Measurements from ENCODE around the gene ZNF792.
"Not testable (repeated sequence)": the region's sequence is repeated elsewhere in the genome, so short reads cannot be mapped to it uniquely, and the experiment has no call there.

The ZNF792 gene

GRCh38 chr19:34970185-34970780 is 6.3 kb upstream of the ZNF792 start:
- DNase-seq = not testable (repeated sequence)

GRCh38 chr19:34969721-34970120 is 5.7 kb upstream of the ZNF792 start:
- DNase-seq = no peak

- no peak for DNase-seq
These were observed 3.5 kb upstream of the ZNF792 start for GRCh38 chr19:34967551-34967950.

GRCh38 chr19:34965505-34965904 is 1.5 kb upstream of the ZNF792 start:
- DNase-seq = not testable (repeated sequence)

GRCh38 chr19:34964598-34964997 is 569 bp upstream of the ZNF792 start:
- no peak for DNase-seq

- peak; percentile 11 for DNase-seq
These were observed 1.1 kb downstream of the ZNF792 start for GRCh38 chr19:34962687-34963572.

- DNase-seq = no peak
These were observed 2.0 kb downstream of the ZNF792 start for GRCh38 chr19:34961775-34962686.

GRCh38 chr19:34960940-34961679 is 2.9 kb downstream of the ZNF792 start:
- DNase-seq = no peak

- no peak for DNase-seq
These were observed 3.8 kb downstream of the ZNF792 start for GRCh38 chr19:34960103-34960805.

- no peak for DNase-seq
These were observed 5.0 kb downstream of the ZNF792 start for GRCh38 chr19:34959021-34959420.

GRCh38 chr19:34957830-34958751 is 5.9 kb downstream of the ZNF792 start:
- no peak for DNase-seq

GRCh38 chr19:34953092-34953491 is 10.9 kb downstream of the ZNF792 start:
- no peak for DNase-seq

GRCh38 chr19:34943861-34944573 is 20.0 kb downstream of the ZNF792 start:
- DNase-seq = no peak

- no peak for DNase-seq
These were observed 25.1 kb downstream of the ZNF792 start for GRCh38 chr19:34938886-34939285.

- DNase-seq = no peak
These were observed 27.8 kb downstream of the ZNF792 start for GRCh38 chr19:34936184-34936583.

GRCh38 chr19:34932494-34932893 is 31.5 kb downstream of the ZNF792 start:
- no peak for DNase-seq

- DNase-seq = peak; percentile 83
These were observed 37.2 kb downstream of the ZNF792 start, which contains the start of gene ZNF30 for GRCh38 chr19:34926685-34927375. TSS of gene ZNF30 (plus strand) at chr19:34926903. CDS start at chr19:34929948, 3,045 bp downstream.

- no peak for DNase-seq
These were observed 37.7 kb downstream of the ZNF792 start for GRCh38 chr19:34926361-34926684.

GRCh38 chr19:34925278-34925855 is 38.7 kb downstream of the ZNF792 start:
- DNase-seq = no peak

Measured in activated naive CD4-positive, alpha-beta T cell treated with Interleukin-2 at 50 U/mL for 16 hours (primary cell).